K562 (cell line): ENCODE data around the gene FAM117B. TPM values are rescaled to one million over a fixed set of nuclear protein-coding genes. Genes with fewer than 3 reads are reported as not detected.

Experiments used
- ATAC-seq: fragments of 200-7000 bp; cut with Tn5 transposase; 3 replicates; pipeline ENCODE4 v1.9.1; 2020; ENCODE audit warnings: moderate library complexity
- BruUV-seq: library from RNA; stranded (reverse); fragments of 400-500 nt; replicated peaks from 2 replicates; lab custom pipeline; 2021; lab: Mats Ljungman, UMichigan
- CTCF ChIA-PET: fragments of 300-600 bp; formaldehyde crosslinking; extraction: SDS; loops from one replicate; lab custom pipeline; 2021; ENCODE audit warnings: low intra/inter-chr PET ratio; lab: Yijun Ruan, JAX
- POLR2A ChIA-PET: fragments of 300-600, 350-650 bp; sonication (Branson Sonifier 250); formaldehyde crosslinking; extraction: SDS; loops from one replicate; lab custom pipeline; 2021; ENCODE audit warnings: antibody characterized with exemption, inconsistent platforms; lab: Yijun Ruan, JAX
- DNase-seq, 4 experiments: peaks; one replicate each; pipeline versions ENCODE4 v3.0.0 to v3.0.0-alpha.2; 2011 to 2018; ENCODE audit warnings: low spot score in 3 of 4, mixed read lengths in 3 of 4; ENCODE audit errors: extremely low read depth in 1 of 4
- FAIRE-seq: peaks from 2 replicates; lab custom pipeline; 2011; peaks lifted over from hg19 to GRCh38; lab: Jason Lieb, UNC
- H2AFZ ChIP-seq: 2 replicates; pipeline ENCODE4 v1.6.0; 2011; ENCODE audit warnings: low read depth, low read length, control low read depth, inconsistent platforms
- H3K27ac ChIP-seq: fragments of 200-600 bp; 3 replicates; pipeline ENCODE4 v1.8.0; 2011; ENCODE audit warnings: low read depth, mild to moderate bottlenecking, control low read depth, inconsistent platforms, low read length, moderate library complexity, mixed read lengths; ENCODE audit errors: extremely low read depth
- H3K27me3 ChIP-seq, 2 experiments: fragments of 300-600 bp in 1 of 2; 2 replicates in 1 of 2; 3 replicates in 1 of 2; pipeline versions ENCODE4 v1.6.0 to v1.8.0; 2011; ENCODE audit warnings: inconsistent platforms in 2 of 2, low read length in 2 of 2, mild to moderate bottlenecking in 1 of 2, mixed read lengths in 1 of 2, moderate library complexity in 1 of 2; ENCODE audit not compliant: control insufficient read depth in 2 of 2, insufficient read depth in 2 of 2
- H3K36me3 ChIP-seq: fragments of 300-600 bp; 3 replicates; pipeline ENCODE4 v1.8.0; 2011; ENCODE audit warnings: mild to moderate bottlenecking, low read length, inconsistent platforms; ENCODE audit not compliant: control insufficient read depth, insufficient read depth
- H3K4me1 ChIP-seq, 2 experiments: fragments of 200-600 bp in 1 of 2; replicated peaks in 1 of 2; 2 replicates in 1 of 2; 3 replicates in 1 of 2; pipeline versions ENCODE4 v1.5.1 to v1.8.0; 2011; ENCODE audit warnings: inconsistent platforms in 2 of 2, low read length in 2 of 2, mild to moderate bottlenecking in 1 of 2, mixed read lengths in 1 of 2, moderate library complexity in 1 of 2; ENCODE audit not compliant: control insufficient read depth in 2 of 2, insufficient read depth in 2 of 2
- H3K4me2 ChIP-seq: 2 replicates; pipeline ENCODE4 v1.6.1; 2011; ENCODE audit warnings: low read length, control low read depth, inconsistent platforms, mixed read lengths; ENCODE audit not compliant: insufficient read depth
- H3K4me3 ChIP-seq: fragments of 200-600 bp; sonication (generic), shearing (Covaris generic); 2 replicates; pipeline ENCODE4 v1.5.1; 2016; ENCODE audit warnings: control low read depth, inconsistent platforms
- H3K79me2 ChIP-seq: fragments of 200-600 bp; 3 replicates; pipeline ENCODE4 v1.8.0; 2011; ENCODE audit warnings: low read length, inconsistent platforms; ENCODE audit not compliant: control insufficient read depth, insufficient read depth
- H3K9ac ChIP-seq, 2 experiments: 2 replicates each; pipeline versions ENCODE4 v1.6.0 to v1.6.1; 2011; ENCODE audit warnings: low read depth in 2 of 2, low read length in 2 of 2, control low read depth in 1 of 2, inconsistent platforms in 1 of 2, mild to moderate bottlenecking in 1 of 2, mixed read lengths in 1 of 2; ENCODE audit not compliant: insufficient read depth in 1 of 2
- H3K9me1 ChIP-seq: one replicate; pipeline ENCODE4 v1.6.0; 2011; ENCODE audit warnings: inconsistent platforms, mild to moderate bottlenecking, low read length, moderate library complexity; ENCODE audit not compliant: control insufficient read depth, insufficient read depth
- H3K9me3 ChIP-seq: replicated peaks from 2 replicates; pipeline ENCODE4 v1.5.1; 2011; ENCODE audit warnings: low read depth, low read length, inconsistent platforms; ENCODE audit not compliant: control insufficient read depth, insufficient read depth
- H4K20me1 ChIP-seq: replicated peaks from 2 replicates; pipeline ENCODE4 v1.6.1; 2011; ENCODE audit warnings: low read length, inconsistent platforms, mixed read lengths; ENCODE audit not compliant: control insufficient read depth, insufficient read depth
- BCL6 ChIP-seq: fragments of 250-450 bp; sonication (Bioruptor Pico); IDR thresholded peaks from 2 replicates; pipeline ENCODE4 v1.4.0; 2020
- CBFB ChIP-seq: sonication (generic); formaldehyde crosslinking; IDR thresholded peaks from 2 replicates; pipeline ENCODE4 v1.4.0; 2020; ENCODE audit warnings: mild to moderate bottlenecking, missing genetic modification reagents
- CGGBP1 ChIP-seq: fragments of 250-450 bp; sonication (Bioruptor Pico); IDR thresholded peaks from 2 replicates; pipeline ENCODE4 v1.9.0; 2021; ENCODE audit warnings: mild to moderate bottlenecking
- CREB5 ChIP-seq: fragments of 250-450 bp; sonication (Bioruptor Pico); IDR thresholded peaks from 2 replicates; pipeline ENCODE4 v1.5.0; 2020; ENCODE audit warnings: mild to moderate bottlenecking
- E2F6 ChIP-seq, 2 experiments: IDR thresholded peaks; 2 replicates each; pipeline ENCODE4 v1.6.1; 2011; ENCODE audit warnings: borderline replicate concordance in 1 of 2, control low read depth in 1 of 2, low read depth in 1 of 2, low read length in 1 of 2, mild to moderate bottlenecking in 1 of 2, mixed read lengths in 1 of 2, moderate library complexity in 1 of 2; ENCODE audit not compliant: insufficient read depth in 1 of 2, insufficient read length in 1 of 2, poor library complexity in 1 of 2, severe bottlenecking in 1 of 2; ENCODE audit errors: extremely low read depth in 1 of 2
- EZH2 ChIP-seq: IDR thresholded peaks from 2 replicates; pipeline ENCODE4 v1.6.1; 2012; ENCODE audit warnings: low read depth, mild to moderate bottlenecking, inconsistent platforms, low read length, borderline replicate concordance
- IRF2 ChIP-seq: sonication (generic); formaldehyde crosslinking; IDR thresholded peaks from 2 replicates; pipeline ENCODE4 v1.8.1; 2022; ENCODE audit warnings: mild to moderate bottlenecking, missing genetic modification reagents
- NR2C1 ChIP-seq, 2 experiments: fragments of 450-650 bp; IDR thresholded peaks; 2 replicates each; pipeline ENCODE4 v1.6.1; 2017; ENCODE audit warnings: mild to moderate bottlenecking in 2 of 2, antibody characterized with exemption in 1 of 2, inconsistent platforms in 1 of 2, missing compliant biosample characterization in 1 of 2, missing genetic modification characterization in 1 of 2
- OTX1 ChIP-seq: fragments of 450-650 bp; formaldehyde crosslinking; IDR thresholded peaks from 2 replicates; pipeline ENCODE4 v1.4.0; 2022; ENCODE audit warnings: mild to moderate bottlenecking
- TCF15 ChIP-seq: fragments of 250-450 bp; sonication (Bioruptor Pico); IDR thresholded peaks from 2 replicates; pipeline ENCODE4 v1.8.0; 2022; ENCODE audit warnings: moderate library complexity, mild to moderate bottlenecking, inconsistent platforms
- ZBTB7A ChIP-seq: IDR thresholded peaks from 2 replicates; pipeline ENCODE4 v1.6.1; 2011; ENCODE audit warnings: low read depth, mild to moderate bottlenecking, low read length, moderate library complexity, borderline replicate concordance; ENCODE audit not compliant: control insufficient read depth
- ZFPM2 ChIP-seq: fragments of 250-450 bp; sonication (Bioruptor Pico); IDR thresholded peaks from 2 replicates; pipeline ENCODE4 v1.5.1; 2022; ENCODE audit warnings: mild to moderate bottlenecking
- ZNF12 ChIP-seq: sonication (generic); formaldehyde crosslinking; IDR thresholded peaks from 2 replicates; pipeline ENCODE4 v1.4.0; 2020; ENCODE audit warnings: mild to moderate bottlenecking, missing genetic modification reagents
- ZNF766 ChIP-seq: fragments of 200-800 bp; sonication (Bioruptor generic); conservative IDR thresholded peaks from 2 replicates; pipeline ENCODE4 v1.6.1; 2016; ENCODE audit warnings: missing genetic modification characterization, missing compliant biosample characterization
- WGBS: fragments of 100-300 bp; shearing (Covaris generic); methylation state at CpG from one replicate; pipeline ENCODE4 v1.1.6; 2016; ENCODE audit warnings: low coverage, mixed read lengths; ENCODE audit not compliant: insufficient coverage; ENCODE audit errors: missing lambda C conversion rate; 5-methylcytosine and 5-hydroxymethylcytosine counted together
- in situ Hi-C: fragments of 300-500 bp; cut with MboI; formaldehyde crosslinking; loops from 4 replicates; pipeline ENCODE4 v1.15.0; 2018; ENCODE audit warnings: inconsistent platforms, mixed read lengths
- intact Hi-C: fragments of 100-400 bp; cut with micrococcal nuclease; formaldehyde crosslinking; loops from 2 replicates; pipeline ENCODE4 v1.14.2; 2022
- polyA plus RNA-seq, 8 experiments: library from polyadenylated mRNA; depleted of rRNA in 4 of 8; stranded (reverse) in 5 of 8; unstranded in 3 of 8; fragments of >200 nt; fragmentation: Nextera tagmentation in 2 of 8; fragmentation: Illumina TruSeq in 1 of 8; extraction: Ambion mirVana in 2 of 8; extraction: Trizol in 1 of 8; gene quantifications; 2 replicates each; pipeline versions ENCODE4 v1.2.1 to v1.2.3, GENCODE V29; 2011 to 2014; ENCODE audit warnings: inconsistent platforms in 1 of 8, missing spikeins in 1 of 8
- total RNA-seq, 7 experiments: library from RNA; depleted of rRNA in 6 of 7; stranded (reverse); fragments of >200 nt in 6 of 7; fragmentation: Illumina TruSeq in 2 of 7; extraction: Trizol in 2 of 7; gene quantifications; 2 replicates each; pipeline versions ENCODE4 v1.2.1 to v1.2.3, GENCODE V29; 2011 to 2021; ENCODE audit warnings: low replicate concordance in 1 of 7
- TF ChIP-seq, protein P1 (sequence below): fragments of 450-650 bp; formaldehyde crosslinking; IDR thresholded peaks from 2 replicates; pipeline ENCODE4 v1.4.0; 2022; ENCODE audit warnings: missing genetic modification characterization
- TF ChIP-seq, protein P2 (sequence below): fragments of 450-650 bp; IDR thresholded peaks from 2 replicates; pipeline ENCODE4 v1.7.0; 2016; ENCODE audit warnings: borderline replicate concordance

Gene FAM117B
- total and polyA plus RNA-seq, 9 of the 15 experiments (the other 6 are each of a cell fraction or from before 2014, with no cell fraction given), result 1.6 to 5.2 (median 2.6) TPM

GRCh38 chr2:202703091-202703490 lies 68.3 kb downstream of the FAM117B start:
- ChIA-PET POLR2A (no interaction called here), CTCF (no interaction called here)
- Histone ChIP-seq H3K27me3 (no peaks in the 10 kb centered on the region), H2AFZ (no peak overlapping the region), H3K4me2 (no peak overlapping the region), H3K9ac (no peak overlapping the region), H3K4me1 (no peaks in the 10 kb centered on the region; a peak in 1 of 5 replicates), H3K9me1 (no peaks in the 10 kb centered on the region), H3K36me3 (no peaks in the 10 kb centered on the region), H3K27ac (no peak overlapping the region), H3K4me3 (no peak overlapping the region), H3K9me3 (no peaks in the 10 kb centered on the region), H3K79me2 (no peaks in the 10 kb centered on the region; the same call in 2 of the 3 replicates), H4K20me1 (no peaks in the 10 kb centered on the region)
- no TSS peak for BruUV-seq
- in situ Hi-C loops (no loop called here), intact Hi-C loops (no loop called here)
- ATAC-seq (no peak), DNase-seq (no peak), FAIRE-seq (no peak)
- 0% methylated on average over 1 of the region's 1 CpG for WGBS
- no peak for TF ChIP-seq OTX1 (CRISPR knock-in tag)
- TF ChIP-seq NR2C1 (IDR thresholded peaks at IDR 0.05), result no peak
- no peak for TF ChIP-seq NR2C1 (tag; IDR thresholded peaks at IDR 0.05)
- TF ChIP-seq, protein P1, sequence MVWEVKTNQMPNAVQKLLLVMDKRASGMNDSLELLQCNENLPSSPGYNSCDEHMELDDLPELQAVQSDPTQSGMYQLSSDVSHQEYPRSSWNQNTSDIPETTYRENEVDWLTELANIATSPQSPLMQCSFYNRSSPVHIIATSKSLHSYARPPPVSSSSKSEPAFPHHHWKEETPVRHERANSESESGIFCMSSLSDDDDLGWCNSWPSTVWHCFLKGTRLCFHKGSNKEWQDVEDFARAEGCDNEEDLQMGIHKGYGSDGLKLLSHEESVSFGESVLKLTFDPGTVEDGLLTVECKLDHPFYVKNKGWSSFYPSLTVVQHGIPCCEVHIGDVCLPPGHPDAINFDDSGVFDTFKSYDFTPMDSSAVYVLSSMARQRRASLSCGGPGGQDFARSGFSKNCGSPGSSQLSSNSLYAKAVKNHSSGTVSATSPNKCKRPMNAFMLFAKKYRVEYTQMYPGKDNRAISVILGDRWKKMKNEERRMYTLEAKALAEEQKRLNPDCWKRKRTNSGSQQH, result no peak
- no peak for TF ChIP-seq CREB5 (CRISPR knock-in tag)
- no peak for TF ChIP-seq IRF2 (CRISPR knock-in tag)
- TF ChIP-seq TCF15 (CRISPR knock-in tag), result no peak
- TF ChIP-seq EZH2, result no peak
- no peak for TF ChIP-seq CGGBP1 (CRISPR knock-in tag)
- TF ChIP-seq ZNF12, result no peak
- TF ChIP-seq ZFPM2 (CRISPR knock-in tag), result no peak
- TF ChIP-seq ZBTB7A, result no peak
- TF ChIP-seq, protein P2, sequence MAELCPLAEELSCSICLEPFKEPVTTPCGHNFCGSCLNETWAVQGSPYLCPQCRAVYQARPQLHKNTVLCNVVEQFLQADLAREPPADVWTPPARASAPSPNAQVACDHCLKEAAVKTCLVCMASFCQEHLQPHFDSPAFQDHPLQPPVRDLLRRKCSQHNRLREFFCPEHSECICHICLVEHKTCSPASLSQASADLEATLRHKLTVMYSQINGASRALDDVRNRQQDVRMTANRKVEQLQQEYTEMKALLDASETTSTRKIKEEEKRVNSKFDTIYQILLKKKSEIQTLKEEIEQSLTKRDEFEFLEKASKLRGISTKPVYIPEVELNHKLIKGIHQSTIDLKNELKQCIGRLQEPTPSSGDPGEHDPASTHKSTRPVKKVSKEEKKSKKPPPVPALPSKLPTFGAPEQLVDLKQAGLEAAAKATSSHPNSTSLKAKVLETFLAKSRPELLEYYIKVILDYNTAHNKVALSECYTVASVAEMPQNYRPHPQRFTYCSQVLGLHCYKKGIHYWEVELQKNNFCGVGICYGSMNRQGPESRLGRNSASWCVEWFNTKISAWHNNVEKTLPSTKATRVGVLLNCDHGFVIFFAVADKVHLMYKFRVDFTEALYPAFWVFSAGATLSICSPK, result no peak
- no peak for TF ChIP-seq ZNF766 (CRISPR knock-in tag)
- no peak for TF ChIP-seq BCL6 (CRISPR knock-in tag)
- no peak for TF ChIP-seq E2F6 (IDR thresholded peaks at IDR 0.05; ENCODE audit: borderline replicate concordance in 1 of 2, extremely low read depth in 1 of 2, insufficient read depth in 1 of 2, insufficient read length in 1 of 2, low read depth in 1 of 2, low read length in 1 of 2, poor library complexity in 1 of 2, severe bottlenecking in 1 of 2)
- no peak for TF ChIP-seq CBFB (CRISPR knock-in tag)
